HG03575 (cell line): Measurements from ENCODE around the gene GLB1L.

ENCODE experiments used
- ATAC-seq: cut with Tn5 transposase; IDR thresholded peaks from one replicate; pipeline ENCODE4 v1.9.1; 2021; ENCODE audit not compliant: unreplicated experiment, insufficient number of reproducible peaks, low FRiP score; ENCODE audit errors: extremely low read depth

Gene GLB1L

DNA sequence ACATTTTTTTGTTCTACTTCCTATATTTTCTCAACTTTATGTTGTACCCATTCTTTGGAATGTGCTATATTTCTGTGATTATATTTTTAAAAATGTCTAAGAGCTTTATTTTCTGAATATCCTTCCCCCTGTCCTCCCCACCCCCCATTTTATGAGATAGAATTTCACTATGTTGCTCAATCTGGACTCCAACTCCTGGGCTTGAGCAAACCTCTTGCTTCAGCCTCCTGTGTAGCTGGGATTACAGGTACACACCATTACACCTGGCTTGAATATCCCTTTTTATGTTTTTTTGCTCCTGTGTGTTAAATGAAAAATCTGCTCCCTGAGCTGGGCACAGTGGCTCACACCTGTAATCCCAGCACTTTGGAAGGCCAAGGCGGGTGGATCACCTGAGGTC is 47.9 kb downstream of the GLB1L start:
- no peak for ATAC-seq

DNA sequence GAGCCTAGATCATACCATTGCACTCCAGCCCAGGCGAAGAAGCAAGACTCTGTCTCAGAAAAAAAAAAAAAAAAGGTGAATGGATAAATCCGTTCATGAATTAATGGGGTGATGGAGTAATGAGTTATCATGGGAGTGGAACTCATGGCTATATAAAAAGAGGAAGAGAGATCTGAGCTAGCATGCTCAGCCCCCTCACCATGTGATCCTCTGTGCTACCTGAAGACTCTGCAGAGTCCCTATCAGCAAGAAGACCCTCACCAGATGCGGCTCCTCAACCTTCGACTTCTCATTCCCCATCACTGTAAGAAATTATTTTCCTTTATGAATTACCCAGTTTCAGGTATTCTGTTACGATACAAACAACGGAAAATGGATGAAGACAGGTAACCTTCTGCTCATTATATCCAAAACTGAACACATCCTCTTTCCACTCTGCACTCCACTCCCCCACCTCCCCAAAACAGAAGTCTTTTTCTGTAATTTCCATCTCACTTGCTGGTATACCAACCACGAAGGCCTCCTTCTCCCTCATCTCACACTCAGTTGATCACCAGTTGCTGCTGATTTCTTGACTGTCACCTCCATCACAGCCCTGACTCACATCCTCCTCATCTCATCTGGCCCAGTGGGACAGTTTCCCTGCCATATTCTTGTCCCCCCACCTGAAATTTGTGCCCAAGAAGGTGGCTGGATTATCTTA is 58.3 kb downstream of the GLB1L start:
- no peak for ATAC-seq
